Tongue (tissue), 2 donors: Measurements from ENCODE around the gene CCAR1. TPM values are rescaled to one million over a fixed set of nuclear protein-coding genes. Genes with fewer than 3 reads are reported as not detected.
"Not testable (repeated sequence)": the region's sequence is repeated elsewhere in the genome, so short reads cannot be mapped to it uniquely, and the experiment has no call there.

Experiments
- DNase-seq: peaks from one replicate; pipeline ENCODE4 v3.0.0-alpha.2; 2015
- total RNA-seq: library from RNA; depleted of rRNA; stranded (reverse); fragments of >200 nt; gene quantifications from one replicate; pipeline ENCODE4 v1.2.3, GENCODE V29; 2014

The CCAR1 gene
- total RNA-seq, 1 donor from 2014 or later = 45.5 TPM

- DNase-seq = no peak
These were observed 38.3 kb downstream of the CCAR1 start for GRCh38 chr10:68759223-68759863.

- DNase-seq = no peak
These were observed 38.9 kb downstream of the CCAR1 start for GRCh38 chr10:68759967-68760366.

- DNase-seq = not testable (repeated sequence)
These were observed 46.4 kb downstream of the CCAR1 start for GRCh38 chr10:68767407-68767806.

- no peak for DNase-seq
These were observed 60.9 kb downstream of the CCAR1 start for GRCh38 chr10:68781613-68782574.

GRCh38 chr10:68784476-68784875 lies 63.4 kb downstream of the CCAR1 start:
- no peak for DNase-seq

- no peak for DNase-seq
These were observed 66.8 kb downstream of the CCAR1 start for GRCh38 chr10:68787813-68788212.

GRCh38 chr10:68790476-68790875 lies 69.4 kb downstream of the CCAR1 start:
- no peak for DNase-seq

GRCh38 chr10:68792115-68792514 lies 71.1 kb downstream of the CCAR1 start:
- DNase-seq = peak; percentile 22

GRCh38 chr10:68795886-68796532 lies 75.0 kb downstream of the CCAR1 start:
- no peak for DNase-seq

GRCh38 chr10:68796605-68797004 lies 75.6 kb downstream of the CCAR1 start:
- DNase-seq = no peak

- no peak for DNase-seq
These were observed 79.2 kb downstream of the CCAR1 start for GRCh38 chr10:68800211-68800610.

- no peak for DNase-seq
These were observed 83.7 kb downstream of the CCAR1 start for GRCh38 chr10:68804692-68805091.

GRCh38 chr10:68810830-68811229 lies 89.8 kb downstream of the CCAR1 start:
- not testable (repeated sequence) for DNase-seq

- DNase-seq = no peak
These were observed 90.4 kb downstream of the CCAR1 start for GRCh38 chr10:68811314-68812009.

GRCh38 chr10:68812420-68812819 lies 91.4 kb downstream of the CCAR1 start:
- no peak for DNase-seq

- no peak for DNase-seq
These were observed 92.5 kb downstream of the CCAR1 start for GRCh38 chr10:68813559-68813958.

GRCh38 chr10:68816796-68817412 lies 95.9 kb downstream of the CCAR1 start:
- no peak for DNase-seq

- DNase-seq = not testable (repeated sequence)
These were observed 99.3 kb downstream of the CCAR1 start for GRCh38 chr10:68820359-68820758.

- not testable (repeated sequence) for DNase-seq
These were observed 101.6 kb downstream of the CCAR1 start for GRCh38 chr10:68822626-68823025.

GRCh38 chr10:68826764-68827591 lies 105.9 kb downstream of the CCAR1 start, which contains the start of gene STOX1:
Gene STOX1 (plus strand): TSS chr10:68827531. CDS start chr10:68827624, 93 bp downstream.
- DNase-seq = peak; percentile 86

GRCh38 chr10:68827592-68827959 lies 106.5 kb downstream of the CCAR1 start:
- not testable (repeated sequence) for DNase-seq
